ENCODE data around the gene NT5C1A. TPM values are rescaled to one million over a fixed set of nuclear protein-coding genes. Genes with fewer than 3 reads are reported as not detected.

Gene NT5C1A
- total RNA-seq, 1 donor: not detected

- no peak for DNase-seq (ENCODE audit: insufficient read length, low spot score, missing footprints)
- H3K4me3 ChIP-seq (ENCODE audit: insufficient read depth, low read length): no peak overlapping the region
- H3K4me2 ChIP-seq (ENCODE audit: insufficient read depth, low read length): no peak overlapping the region
- H2AFZ ChIP-seq (ENCODE audit: low read length): no peak overlapping the region
- H3K36me3 ChIP-seq (ENCODE audit: insufficient read depth, low read length): no peaks in the 10 kb centered on the region
- no peak overlapping the region for H3K27ac ChIP-seq (ENCODE audit: low read depth, low read length)
- H3K4me1 ChIP-seq (ENCODE audit: insufficient read depth, low read length): no peaks in the 10 kb centered on the region
- H3K79me2 ChIP-seq (ENCODE audit: insufficient read depth, low read length): no peaks in the 10 kb centered on the region
- TF ChIP-seq, protein P1, sequence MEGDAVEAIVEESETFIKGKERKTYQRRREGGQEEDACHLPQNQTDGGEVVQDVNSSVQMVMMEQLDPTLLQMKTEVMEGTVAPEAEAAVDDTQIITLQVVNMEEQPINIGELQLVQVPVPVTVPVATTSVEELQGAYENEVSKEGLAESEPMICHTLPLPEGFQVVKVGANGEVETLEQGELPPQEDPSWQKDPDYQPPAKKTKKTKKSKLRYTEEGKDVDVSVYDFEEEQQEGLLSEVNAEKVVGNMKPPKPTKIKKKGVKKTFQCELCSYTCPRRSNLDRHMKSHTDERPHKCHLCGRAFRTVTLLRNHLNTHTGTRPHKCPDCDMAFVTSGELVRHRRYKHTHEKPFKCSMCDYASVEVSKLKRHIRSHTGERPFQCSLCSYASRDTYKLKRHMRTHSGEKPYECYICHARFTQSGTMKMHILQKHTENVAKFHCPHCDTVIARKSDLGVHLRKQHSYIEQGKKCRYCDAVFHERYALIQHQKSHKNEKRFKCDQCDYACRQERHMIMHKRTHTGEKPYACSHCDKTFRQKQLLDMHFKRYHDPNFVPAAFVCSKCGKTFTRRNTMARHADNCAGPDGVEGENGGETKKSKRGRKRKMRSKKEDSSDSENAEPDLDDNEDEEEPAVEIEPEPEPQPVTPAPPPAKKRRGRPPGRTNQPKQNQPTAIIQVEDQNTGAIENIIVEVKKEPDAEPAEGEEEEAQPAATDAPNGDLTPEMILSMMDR (IDR thresholded peaks at IDR 0.05; ENCODE audit: extremely low read depth, low read depth, low read length): no peak
- H4K20me1 ChIP-seq (ENCODE audit: insufficient read depth, low read length): no peaks in the 10 kb centered on the region
- H3K9me3 ChIP-seq (ENCODE audit: low read depth, low read length): no peaks in the 10 kb centered on the region
- no peaks in the 10 kb centered on the region for H3K27me3 ChIP-seq (ENCODE audit: insufficient read depth, low read length)
Observed at GRCh38 chr1:39620659-39621165, 51.2 kb downstream of the NT5C1A start.

- H3K36me3 ChIP-seq (ENCODE audit: insufficient read depth, low read length): no peaks in the 10 kb centered on the region
- DNase-seq (ENCODE audit: insufficient read length, low spot score, missing footprints): no peak
- TF ChIP-seq, protein P1 (IDR thresholded peaks at IDR 0.05; ENCODE audit: extremely low read depth, low read depth, low read length): no peak
- H2AFZ ChIP-seq (ENCODE audit: low read length): no peak overlapping the region
- no peaks in the 10 kb centered on the region for H3K4me1 ChIP-seq (ENCODE audit: insufficient read depth, low read length)
- no peaks in the 10 kb centered on the region for H3K79me2 ChIP-seq (ENCODE audit: insufficient read depth, low read length)
- H3K9me3 ChIP-seq (ENCODE audit: low read depth, low read length): no peaks in the 10 kb centered on the region
- no peaks in the 10 kb centered on the region for H4K20me1 ChIP-seq (ENCODE audit: insufficient read depth, low read length)
- no peak overlapping the region for H3K4me3 ChIP-seq (ENCODE audit: insufficient read depth, low read length)
- H3K27me3 ChIP-seq (ENCODE audit: insufficient read depth, low read length): no peaks in the 10 kb centered on the region
- no peak overlapping the region for H3K4me2 ChIP-seq (ENCODE audit: insufficient read depth, low read length)
- H3K27ac ChIP-seq (ENCODE audit: low read depth, low read length): no peak overlapping the region
Observed at GRCh38 chr1:39617488-39618049, 54.3 kb downstream of the NT5C1A start.

DNA sequence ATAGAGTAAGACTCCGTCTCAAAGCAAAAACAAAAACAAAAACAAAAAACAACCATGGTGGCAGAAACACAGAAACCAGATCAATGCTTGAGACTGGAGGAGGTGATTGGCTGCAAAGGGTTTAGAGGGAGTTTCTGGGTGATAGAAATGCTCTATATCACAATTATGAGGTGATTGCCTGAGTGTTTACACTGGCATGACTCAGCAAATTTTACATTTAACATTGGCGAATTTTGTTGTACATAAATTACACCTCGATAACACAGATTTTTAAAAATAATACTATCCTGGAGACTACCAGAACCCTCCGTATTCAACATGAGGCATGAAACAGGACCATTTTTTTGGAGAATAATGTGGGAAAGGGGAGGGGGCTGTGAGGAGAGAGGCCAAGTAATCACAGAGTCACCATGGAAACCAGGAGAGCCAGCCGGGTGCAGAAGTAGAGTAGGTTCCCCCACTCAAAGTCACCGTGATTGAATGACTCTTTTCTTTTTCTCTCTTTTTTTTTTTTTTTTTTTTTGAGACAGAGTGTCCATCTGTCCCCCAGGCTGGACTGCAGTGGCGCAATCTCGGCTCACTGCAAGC is 56.7 kb downstream of the NT5C1A start:
- H3K4me2 ChIP-seq (ENCODE audit: insufficient read depth, low read length): no peak overlapping the region
- H3K27me3 ChIP-seq (ENCODE audit: insufficient read depth, low read length): no peaks in the 10 kb centered on the region
- H3K79me2 ChIP-seq (ENCODE audit: insufficient read depth, low read length): no peaks in the 10 kb centered on the region
- no peak overlapping the region for H3K27ac ChIP-seq (ENCODE audit: low read depth, low read length)
- H3K36me3 ChIP-seq (ENCODE audit: insufficient read depth, low read length): no peaks in the 10 kb centered on the region
- no peak overlapping the region for H2AFZ ChIP-seq (ENCODE audit: low read length)
- H3K9me3 ChIP-seq (ENCODE audit: low read depth, low read length): no peaks in the 10 kb centered on the region
- TF ChIP-seq, protein P1 (IDR thresholded peaks at IDR 0.05; ENCODE audit: extremely low read depth, low read depth, low read length): no peak
- H3K4me1 ChIP-seq (ENCODE audit: insufficient read depth, low read length): no peaks in the 10 kb centered on the region
- no peak for DNase-seq (ENCODE audit: insufficient read length, low spot score, missing footprints)
- no peak overlapping the region for H3K4me3 ChIP-seq (ENCODE audit: insufficient read depth, low read length)
- H4K20me1 ChIP-seq (ENCODE audit: insufficient read depth, low read length): no peaks in the 10 kb centered on the region

DNA sequence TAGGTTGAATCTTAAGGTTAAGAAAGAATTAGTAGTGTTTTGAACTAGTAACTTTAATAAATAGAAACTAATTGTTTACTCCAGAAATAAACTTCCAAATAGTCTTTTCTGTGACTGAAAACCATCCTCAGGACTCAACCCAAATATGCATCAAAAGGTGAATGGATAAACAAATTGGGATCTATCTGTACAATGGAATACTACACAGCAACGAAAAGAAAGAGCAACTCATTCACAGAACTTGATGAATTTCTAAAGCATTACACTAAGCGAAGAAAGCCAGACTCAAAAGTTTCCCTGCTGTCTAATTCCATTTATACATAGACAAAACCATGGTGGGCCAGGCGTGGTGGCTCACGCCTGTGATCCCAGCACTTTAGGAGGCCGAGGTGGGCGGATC is 57.4 kb downstream of the NT5C1A start:
- no peaks in the 10 kb centered on the region for H3K4me1 ChIP-seq (ENCODE audit: insufficient read depth, low read length)
- TF ChIP-seq, protein P1 (IDR thresholded peaks at IDR 0.05; ENCODE audit: extremely low read depth, low read depth, low read length): no peak
- no peaks in the 10 kb centered on the region for H3K27me3 ChIP-seq (ENCODE audit: insufficient read depth, low read length)
- no peak overlapping the region for H3K27ac ChIP-seq (ENCODE audit: low read depth, low read length)
- no peak overlapping the region for H2AFZ ChIP-seq (ENCODE audit: low read length)
- DNase-seq (ENCODE audit: insufficient read length, low spot score, missing footprints): no peak
- H4K20me1 ChIP-seq (ENCODE audit: insufficient read depth, low read length): no peaks in the 10 kb centered on the region
- H3K9me3 ChIP-seq (ENCODE audit: low read depth, low read length): no peaks in the 10 kb centered on the region
- H3K79me2 ChIP-seq (ENCODE audit: insufficient read depth, low read length): no peaks in the 10 kb centered on the region
- no peak overlapping the region for H3K4me3 ChIP-seq (ENCODE audit: insufficient read depth, low read length)
- no peaks in the 10 kb centered on the region for H3K36me3 ChIP-seq (ENCODE audit: insufficient read depth, low read length)
- no peak overlapping the region for H3K4me2 ChIP-seq (ENCODE audit: insufficient read depth, low read length)

Data from osteoblast (primary cell).